Measurements from ENCODE around the gene ANKH. TPM values are rescaled to one million over a fixed set of nuclear protein-coding genes. Genes with fewer than 3 reads are reported as not detected.

The ANKH gene
- total RNA-seq, 2 experiments from 2014 or later, result 31.3 to 41.9 TPM

GRCh38 chr5:14663734-14664269 is 207.8 kb downstream of the ANKH start:
- DNase-seq (peak; percentile 60), ATAC-seq (peak; percentile 16)
- Mint-ChIP-seq H3K27me3 (no peaks in the 10 kb centered on the region), H3K4me1 (peaks cover 59% of the 10 kb centered on the region), H3K36me3 (peaks cover 43% of the 10 kb centered on the region), H3K9me3 (ENCODE audit: low read depth) (peaks cover 2% of the 10 kb centered on the region), H3K27ac (peak overlapping the region; percentile 91), H3K4me3 (peak overlapping the region; percentile 96)
- CTCF ChIA-PET, result interaction anchor here (1.1 kb wide), 1 partner anchor 15 kb away, joined by 4 read pairs; no protein-coding TSS in a partner anchor

- DNase-seq, result no peak
- CTCF ChIA-PET, result no interaction called here
- Mint-ChIP-seq H3K9me3 (ENCODE audit: low read depth) (peaks cover 2% of the 10 kb centered on the region), H3K27ac (no peak overlapping the region), H3K27me3 (no peaks in the 10 kb centered on the region), H3K4me1 (peaks cover 48% of the 10 kb centered on the region), H3K4me3 (no peak overlapping the region), H3K36me3 (peaks cover 37% of the 10 kb centered on the region)
- ATAC-seq, result no peak
Observed at GRCh38 chr5:14662721-14663260, 208.8 kb downstream of the ANKH start.

- H3K4me3 Mint-ChIP-seq, result no peak overlapping the region
- peak overlapping the region; percentile 4 for H3K27ac Mint-ChIP-seq
- H3K4me1 Mint-ChIP-seq, result peaks cover 32% of the 10 kb centered on the region
Observed at GRCh38 chr5:14660833-14661232, 210.7 kb downstream of the ANKH start.

GRCh38 chr5:14659821-14660607 is 211.6 kb downstream of the ANKH start:
- H3K4me1 Mint-ChIP-seq, result peaks cover 40% of the 10 kb centered on the region
- H3K27ac Mint-ChIP-seq, result no peak overlapping the region
- no peak for ATAC-seq
- H3K9me3 Mint-ChIP-seq (ENCODE audit: low read depth), result peaks cover 2% of the 10 kb centered on the region
- H3K4me3 Mint-ChIP-seq, result no peak overlapping the region
- H3K36me3 Mint-ChIP-seq, result peaks cover 21% of the 10 kb centered on the region
- CTCF ChIA-PET, result interaction anchor here (0.8 to 2.2 kb wide), 3 partner anchors 12 to 308 kb away, joined by 3 to 17 read pairs (median 4); no protein-coding TSS in a partner anchor
- no peaks in the 10 kb centered on the region for H3K27me3 Mint-ChIP-seq
- no peak for DNase-seq

More at GRCh38 chr5:14660833-14661232, 210.7 kb downstream of the ANKH start:
- H3K9me3 Mint-ChIP-seq (ENCODE audit: low read depth), result peaks cover 2% of the 10 kb centered on the region
- DNase-seq (no peak), ATAC-seq (no peak)
- peaks cover 25% of the 10 kb centered on the region for H3K36me3 Mint-ChIP-seq
- H3K27me3 Mint-ChIP-seq, result no peaks in the 10 kb centered on the region
- CTCF ChIA-PET, result interaction anchor here (0.8 to 2.2 kb wide), 3 partner anchors 13 to 309 kb away, joined by 3 to 17 read pairs (median 4); no protein-coding TSS in a partner anchor

DNA sequence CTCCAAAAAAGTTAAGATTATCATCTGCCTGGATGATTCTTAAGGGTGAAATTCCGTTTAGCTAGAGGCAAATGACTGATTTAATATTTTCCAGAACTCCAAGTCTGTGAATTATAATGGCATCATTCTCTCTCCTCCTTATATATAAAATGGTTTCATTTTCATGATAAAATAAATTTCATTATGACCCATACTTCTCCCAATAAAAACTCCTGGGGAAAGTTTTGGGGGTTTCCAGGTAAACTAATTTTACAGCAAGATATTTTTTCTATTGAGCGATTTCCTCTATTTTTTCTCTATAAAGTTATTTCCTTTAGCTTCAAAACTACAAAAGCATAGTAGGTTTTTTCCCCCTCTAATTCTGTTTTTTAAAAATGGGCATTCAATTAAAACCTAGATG is 214.7 kb downstream of the ANKH start:
- ATAC-seq (no peak), DNase-seq (no peak)
- Mint-ChIP-seq H3K4me3 (no peak overlapping the region), H3K27ac (no peak overlapping the region), H3K36me3 (peaks cover 12% of the 10 kb centered on the region), H3K4me1 (peaks cover 32% of the 10 kb centered on the region), H3K9me3 (ENCODE audit: low read depth) (peaks cover 2% of the 10 kb centered on the region), H3K27me3 (peaks cover under 1% of the 10 kb centered on the region)
- CTCF ChIA-PET, result interaction anchor here (0.7 to 2.1 kb wide), 7 partner anchors 9 to 305 kb away, joined by 3 to 15 read pairs (median 3); partner anchors contain the start of gene OTULINL

DNA sequence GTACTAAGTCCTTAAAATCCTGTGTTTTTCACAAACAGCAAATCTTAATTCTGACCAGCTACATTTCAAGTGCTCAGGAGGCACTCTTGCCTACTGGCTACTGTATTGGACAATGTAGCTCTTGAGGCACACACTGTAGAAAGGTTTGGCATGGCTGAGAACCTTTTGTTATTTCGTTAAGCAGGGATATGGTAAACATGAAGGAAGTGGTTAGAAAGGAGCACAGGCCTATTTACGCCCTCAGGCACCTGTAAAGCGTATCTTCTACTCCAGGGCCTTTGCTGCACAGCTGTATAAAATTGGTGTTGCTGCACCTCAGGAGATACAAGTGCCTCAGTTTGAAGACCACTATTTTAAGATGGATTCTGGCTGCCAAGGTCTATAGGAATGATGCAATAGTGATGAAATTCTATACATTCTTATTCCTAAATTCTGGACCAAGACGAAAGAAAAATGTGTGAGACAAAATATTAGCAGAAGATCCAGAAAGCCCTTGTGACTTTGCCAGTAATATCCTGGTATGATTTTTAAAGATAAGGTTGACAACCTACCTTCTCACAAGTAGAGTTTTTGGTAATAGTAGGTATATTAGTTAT is 216.3 kb downstream of the ANKH start:
- ATAC-seq, result peak; percentile 45
- no peak overlapping the region for H3K27ac Mint-ChIP-seq

More for the DNA sequence above, 216.3 kb downstream of the ANKH start:
- Mint-ChIP-seq H3K9me3 (ENCODE audit: low read depth) (peaks cover 2% of the 10 kb centered on the region), H3K4me3 (no peak overlapping the region), H3K27me3 (peaks cover 5% of the 10 kb centered on the region), H3K36me3 (peaks cover 3% of the 10 kb centered on the region), H3K4me1 (peaks cover 26% of the 10 kb centered on the region)
- DNase-seq, result no peak
- CTCF ChIA-PET, result interaction anchor here (0.9 to 3.0 kb wide), 7 partner anchors 10 to 303 kb away, joined by 3 to 16 read pairs (median 4); no protein-coding TSS in a partner anchor

Small RNAs within 50 kb of the gene (microRNA-seq; reads per million reads assigned to microRNA genes)
- not detected for gene MIR4637

Other genes starting within 250 kb of the ANKH start
- 100 to 1,000 TPM in 1 of 2 experiments, 10 to 100 TPM in 1; 87.8 to 123 TPM for gene OTULIN, start 207.1 kb downstream of the ANKH start, total RNA-seq